Hepatocyte (in vitro differentiated cells): ENCODE results near the gene DGKK. TPM values are rescaled to one million over a fixed set of nuclear protein-coding genes. Genes with fewer than 3 reads are reported as not detected.

Source experiments
- DNase-seq: peaks from one replicate; pipeline ENCODE4 v3.0.0-alpha.2; 2016; ENCODE audit warnings: low spot score
- H2AFZ ChIP-seq: fragments of 200-600 bp; sonication (generic); 2 replicates; pipeline ENCODE4 v1.6.0; 2016; ENCODE audit warnings: antibody characterized with exemption, mild to moderate bottlenecking
- H3K27ac ChIP-seq: fragments of 200-600 bp; sonication (generic); 2 replicates; pipeline ENCODE4 v1.5.1; 2016; ENCODE audit warnings: mild to moderate bottlenecking
- H3K27me3 ChIP-seq: fragments of 200-600 bp; sonication (generic); 2 replicates; pipeline ENCODE4 v1.6.1; 2016
- H3K36me3 ChIP-seq: fragments of 200-600 bp; sonication (generic); replicated peaks from 2 replicates; pipeline ENCODE4 v1.5.1; 2016; ENCODE audit warnings: low read depth; ENCODE audit not compliant: insufficient read depth
- H3K4me1 ChIP-seq: fragments of 200-600 bp; sonication (generic); 2 replicates; pipeline ENCODE4 v1.5.1; 2016; ENCODE audit warnings: mild to moderate bottlenecking, moderate library complexity; ENCODE audit not compliant: insufficient read depth
- H3K4me2 ChIP-seq: fragments of 200-600 bp; sonication (generic); 2 replicates; pipeline ENCODE4 v1.6.0; 2016
- H3K4me3 ChIP-seq: fragments of 200-600 bp; sonication (generic); 2 replicates; pipeline ENCODE4 v1.5.1; 2016; ENCODE audit warnings: mild to moderate bottlenecking
- H3K79me2 ChIP-seq: fragments of 200-600 bp; sonication (generic); 2 replicates; pipeline ENCODE4 v1.6.0; 2017; ENCODE audit warnings: mild to moderate bottlenecking
- H3K9me2 ChIP-seq: fragments of 200-600 bp; sonication (generic); replicated peaks from 2 replicates; pipeline ENCODE4 v1.6.0; 2017; ENCODE audit warnings: mild to moderate bottlenecking; ENCODE audit not compliant: insufficient read depth
- H3K9me3 ChIP-seq: fragments of 200-600 bp; sonication (generic); 2 replicates; pipeline ENCODE4 v1.5.1; 2016; ENCODE audit warnings: low read depth, mild to moderate bottlenecking
- H4K20me1 ChIP-seq: fragments of 200-600 bp; sonication (generic); 2 replicates; pipeline ENCODE4 v1.6.0; 2016; ENCODE audit warnings: mild to moderate bottlenecking; ENCODE audit not compliant: insufficient read depth, poor library complexity, severe bottlenecking
- EZH2 ChIP-seq: fragments of 200-600 bp; sonication (generic); IDR thresholded peaks from 2 replicates; pipeline ENCODE4 v1.6.1; 2016; ENCODE audit warnings: antibody characterized with exemption, mild to moderate bottlenecking, borderline replicate concordance
- EZH2phosphoT487 ChIP-seq: fragments of 200-600 bp; sonication (generic); IDR thresholded peaks from one replicate; pipeline ENCODE4 v1.6.1; 2018; ENCODE audit warnings: antibody characterized with exemption, mild to moderate bottlenecking, low read depth, moderate library complexity; ENCODE audit not compliant: unreplicated experiment, severe bottlenecking
- WGBS: methylation state at CpG from one replicate; pipeline ENCODE4 v1.1.6; 2016; ENCODE audit warnings: low lambda C conversion rate; ENCODE audit errors: missing lambda C conversion rate; 5-methylcytosine and 5-hydroxymethylcytosine counted together
- polyA plus RNA-seq: library from polyadenylated mRNA; unstranded; fragments of >200 nt; fragmentation: Nextera tagmentation; extraction: Ambion mirVana; gene quantifications from 2 replicates; pipeline ENCODE4 v1.2.1, GENCODE V29; 2016
- total RNA-seq: library from RNA; depleted of rRNA; stranded (reverse); fragments of >200 nt; gene quantifications from 2 replicates; pipeline ENCODE4 v1.2.3, GENCODE V29; 2014
- TF ChIP-seq, protein P1 (sequence below): fragments of 200-600 bp; sonication (generic); IDR thresholded peaks from 2 replicates; pipeline ENCODE4 v1.5.1; 2016; ENCODE audit warnings: antibody characterized with exemption, mild to moderate bottlenecking; ENCODE audit not compliant: poor library complexity

The DGKK gene
- total and polyA plus RNA-seq, 2 experiments from 2014 or later = 0.40 TPM; not detected in 1

DNA sequence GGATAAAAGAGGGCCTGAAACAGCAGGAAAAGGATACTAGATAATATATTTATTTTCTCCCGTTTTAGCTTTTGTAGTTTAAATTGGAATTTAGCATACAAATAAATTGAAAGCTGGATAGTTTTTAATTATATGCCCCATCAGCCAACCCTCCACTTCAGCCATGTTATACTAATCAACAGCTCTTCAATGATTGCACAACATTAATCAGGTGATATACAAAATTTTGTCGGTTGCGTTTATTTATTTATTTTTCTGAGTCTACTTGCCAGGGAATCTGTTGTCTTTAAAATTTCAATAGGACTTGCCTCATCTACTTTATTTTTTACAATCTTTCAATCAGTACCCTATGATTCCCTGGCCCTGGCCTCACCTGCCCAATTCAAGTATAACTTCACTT is 12.1 kb downstream of the DGKK start:
- no peaks in the 10 kb centered on the region for H3K36me3 ChIP-seq
- TF ChIP-seq EZH2 (no peak), EZH2phosphoT487 (no peak)
- TF ChIP-seq, protein P1, sequence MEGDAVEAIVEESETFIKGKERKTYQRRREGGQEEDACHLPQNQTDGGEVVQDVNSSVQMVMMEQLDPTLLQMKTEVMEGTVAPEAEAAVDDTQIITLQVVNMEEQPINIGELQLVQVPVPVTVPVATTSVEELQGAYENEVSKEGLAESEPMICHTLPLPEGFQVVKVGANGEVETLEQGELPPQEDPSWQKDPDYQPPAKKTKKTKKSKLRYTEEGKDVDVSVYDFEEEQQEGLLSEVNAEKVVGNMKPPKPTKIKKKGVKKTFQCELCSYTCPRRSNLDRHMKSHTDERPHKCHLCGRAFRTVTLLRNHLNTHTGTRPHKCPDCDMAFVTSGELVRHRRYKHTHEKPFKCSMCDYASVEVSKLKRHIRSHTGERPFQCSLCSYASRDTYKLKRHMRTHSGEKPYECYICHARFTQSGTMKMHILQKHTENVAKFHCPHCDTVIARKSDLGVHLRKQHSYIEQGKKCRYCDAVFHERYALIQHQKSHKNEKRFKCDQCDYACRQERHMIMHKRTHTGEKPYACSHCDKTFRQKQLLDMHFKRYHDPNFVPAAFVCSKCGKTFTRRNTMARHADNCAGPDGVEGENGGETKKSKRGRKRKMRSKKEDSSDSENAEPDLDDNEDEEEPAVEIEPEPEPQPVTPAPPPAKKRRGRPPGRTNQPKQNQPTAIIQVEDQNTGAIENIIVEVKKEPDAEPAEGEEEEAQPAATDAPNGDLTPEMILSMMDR = no peak

DNA sequence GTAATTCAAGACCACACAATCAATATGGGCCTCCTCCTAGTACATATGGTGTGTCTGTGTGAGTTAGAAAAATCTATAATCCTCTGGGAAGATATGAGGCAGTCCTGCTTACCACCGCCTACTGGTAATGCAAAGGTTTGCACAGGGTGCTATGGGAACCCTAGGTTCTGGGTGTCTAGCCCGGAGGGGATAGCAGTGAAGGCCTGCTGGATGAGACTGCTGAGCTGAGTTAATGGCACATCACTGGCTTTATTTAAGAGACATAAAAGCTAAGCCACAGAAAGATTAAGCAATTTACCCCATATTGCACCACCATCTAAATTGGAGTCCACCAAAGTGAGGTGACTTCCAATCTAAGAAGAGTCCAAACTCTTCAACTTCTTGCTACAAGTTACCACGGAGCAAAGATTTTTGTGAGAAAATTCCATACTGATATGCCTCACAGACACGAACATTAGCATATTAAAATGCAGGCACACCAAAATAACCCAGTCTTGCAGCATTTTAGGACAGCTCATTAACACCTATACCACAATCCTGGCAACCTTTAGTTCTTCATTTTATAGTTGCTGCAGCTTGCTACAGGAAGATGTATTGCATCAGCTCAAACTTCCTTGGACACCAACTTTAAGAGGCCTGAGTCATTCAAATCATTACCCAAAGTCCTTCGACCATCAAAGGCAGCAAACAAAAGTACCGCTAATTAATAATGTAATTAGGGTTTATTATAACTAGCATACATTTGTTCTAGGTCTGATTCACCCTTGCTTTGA is 13.7 kb downstream of the DGKK start:
- no peaks in the 10 kb centered on the region for H3K9me2 ChIP-seq
- no peak overlapping the region for H3K4me3 ChIP-seq
- no peak overlapping the region for H3K27ac ChIP-seq
- 67% methylated on average over 6 of the region's 6 CpGs for WGBS
- H3K4me2 ChIP-seq = no peak overlapping the region
- no peaks in the 10 kb centered on the region for H3K9me3 ChIP-seq
- H3K79me2 ChIP-seq = no peaks in the 10 kb centered on the region
- H3K27me3 ChIP-seq = no peaks in the 10 kb centered on the region
- H3K36me3 ChIP-seq = no peaks in the 10 kb centered on the region
- no peak overlapping the region for H2AFZ ChIP-seq
- no peaks in the 10 kb centered on the region for H3K4me1 ChIP-seq
- TF ChIP-seq, protein P1 = no peak
- TF ChIP-seq EZH2 (no peak), EZH2phosphoT487 (no peak)
- no peak for DNase-seq
- no peaks in the 10 kb centered on the region for H4K20me1 ChIP-seq

More for the DNA sequence above, 12.1 kb downstream of the DGKK start:
- no peak overlapping the region for H2AFZ ChIP-seq
- no peaks in the 10 kb centered on the region for H3K9me2 ChIP-seq
- H3K79me2 ChIP-seq = no peaks in the 10 kb centered on the region
- DNase-seq = no peak
- WGBS = 86% methylated on average over 3 of the region's 3 CpGs
- H4K20me1 ChIP-seq = no peaks in the 10 kb centered on the region
- no peak overlapping the region for H3K27ac ChIP-seq
- no peaks in the 10 kb centered on the region for H3K4me1 ChIP-seq
- H3K4me2 ChIP-seq = no peak overlapping the region
- peaks cover 3% of the 10 kb centered on the region for H3K27me3 ChIP-seq
- H3K9me3 ChIP-seq = no peaks in the 10 kb centered on the region
- H3K4me3 ChIP-seq = no peak overlapping the region

DNA sequence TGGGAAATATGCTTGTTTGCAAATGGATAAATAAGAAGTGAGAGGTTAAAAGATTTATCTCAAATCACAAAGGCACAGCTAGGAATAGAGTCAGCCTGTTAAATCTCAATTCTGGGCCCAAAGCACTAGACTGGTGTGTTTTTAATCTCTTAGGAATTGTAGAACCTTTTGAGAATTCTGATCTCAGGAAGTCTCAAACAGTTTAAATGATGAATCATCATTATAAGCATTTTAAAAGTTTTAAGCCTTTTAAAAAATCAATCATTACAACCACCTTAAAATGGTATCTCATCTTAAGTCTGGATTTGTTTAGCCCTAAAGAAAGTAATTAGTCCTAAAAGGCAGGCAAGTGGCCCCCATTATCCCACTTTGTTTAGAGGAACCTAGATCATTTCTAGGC is 17.8 kb downstream of the DGKK start:
- no peak overlapping the region for H3K4me3 ChIP-seq
- H3K9me2 ChIP-seq = no peaks in the 10 kb centered on the region
- no peak overlapping the region for H2AFZ ChIP-seq
- H4K20me1 ChIP-seq = no peaks in the 10 kb centered on the region
- no peak for DNase-seq
- no peaks in the 10 kb centered on the region for H3K27me3 ChIP-seq
- no peaks in the 10 kb centered on the region for H3K36me3 ChIP-seq
- TF ChIP-seq EZH2 = no peak
- no peak for TF ChIP-seq EZH2phosphoT487
- TF ChIP-seq, protein P1 = no peak
- H3K4me2 ChIP-seq = no peak overlapping the region
- no peaks in the 10 kb centered on the region for H3K79me2 ChIP-seq
- H3K4me1 ChIP-seq = no peaks in the 10 kb centered on the region
- no peaks in the 10 kb centered on the region for H3K9me3 ChIP-seq
- H3K27ac ChIP-seq = no peak overlapping the region
